Ishikawa (cell line): ENCODE measurements around the gene DOCK2.

Experiments used
- CREB1 ChIP-seq: IDR thresholded peaks from 2 replicates; pipeline ENCODE4 v1.6.1; 2012; ENCODE audit warnings: low read depth
- EGR1 ChIP-seq: IDR thresholded peaks from 2 replicates; pipeline ENCODE4 v1.6.1; 2012
- FOXM1 ChIP-seq: IDR thresholded peaks from 2 replicates; pipeline ENCODE4 v1.6.1; 2012; ENCODE audit warnings: low read depth, borderline replicate concordance
- MAX ChIP-seq: IDR thresholded peaks from 2 replicates; pipeline ENCODE4 v1.6.1; 2012
- NFIC ChIP-seq: IDR thresholded peaks from 2 replicates; pipeline ENCODE4 v1.6.1; 2012
- RAD21 ChIP-seq: IDR thresholded peaks from 2 replicates; pipeline ENCODE4 v1.6.1; 2012; ENCODE audit warnings: low read depth
- TEAD4 ChIP-seq: IDR thresholded peaks from 2 replicates; pipeline ENCODE4 v1.6.1; 2012
- YY1 ChIP-seq: IDR thresholded peaks from 2 replicates; pipeline ENCODE4 v1.6.1; 2012; ENCODE audit warnings: low read depth
- TF ChIP-seq, protein P1 (sequence below): IDR thresholded peaks from 2 replicates; pipeline ENCODE4 v1.6.1; 2012; ENCODE audit warnings: low read depth, mild to moderate bottlenecking

GRCh38 chr5:170028124-170028523 lies 391.0 kb downstream of the DOCK2 start:
- TF ChIP-seq NFIC, result no peak
- TF ChIP-seq MAX, result no peak
- TF ChIP-seq, protein P1, sequence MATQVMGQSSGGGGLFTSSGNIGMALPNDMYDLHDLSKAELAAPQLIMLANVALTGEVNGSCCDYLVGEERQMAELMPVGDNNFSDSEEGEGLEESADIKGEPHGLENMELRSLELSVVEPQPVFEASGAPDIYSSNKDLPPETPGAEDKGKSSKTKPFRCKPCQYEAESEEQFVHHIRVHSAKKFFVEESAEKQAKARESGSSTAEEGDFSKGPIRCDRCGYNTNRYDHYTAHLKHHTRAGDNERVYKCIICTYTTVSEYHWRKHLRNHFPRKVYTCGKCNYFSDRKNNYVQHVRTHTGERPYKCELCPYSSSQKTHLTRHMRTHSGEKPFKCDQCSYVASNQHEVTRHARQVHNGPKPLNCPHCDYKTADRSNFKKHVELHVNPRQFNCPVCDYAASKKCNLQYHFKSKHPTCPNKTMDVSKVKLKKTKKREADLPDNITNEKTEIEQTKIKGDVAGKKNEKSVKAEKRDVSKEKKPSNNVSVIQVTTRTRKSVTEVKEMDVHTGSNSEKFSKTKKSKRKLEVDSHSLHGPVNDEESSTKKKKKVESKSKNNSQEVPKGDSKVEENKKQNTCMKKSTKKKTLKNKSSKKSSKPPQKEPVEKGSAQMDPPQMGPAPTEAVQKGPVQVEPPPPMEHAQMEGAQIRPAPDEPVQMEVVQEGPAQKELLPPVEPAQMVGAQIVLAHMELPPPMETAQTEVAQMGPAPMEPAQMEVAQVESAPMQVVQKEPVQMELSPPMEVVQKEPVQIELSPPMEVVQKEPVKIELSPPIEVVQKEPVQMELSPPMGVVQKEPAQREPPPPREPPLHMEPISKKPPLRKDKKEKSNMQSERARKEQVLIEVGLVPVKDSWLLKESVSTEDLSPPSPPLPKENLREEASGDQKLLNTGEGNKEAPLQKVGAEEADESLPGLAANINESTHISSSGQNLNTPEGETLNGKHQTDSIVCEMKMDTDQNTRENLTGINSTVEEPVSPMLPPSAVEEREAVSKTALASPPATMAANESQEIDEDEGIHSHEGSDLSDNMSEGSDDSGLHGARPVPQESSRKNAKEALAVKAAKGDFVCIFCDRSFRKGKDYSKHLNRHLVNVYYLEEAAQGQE, result no peak
- TF ChIP-seq CREB1, result no peak
- TF ChIP-seq TEAD4, result no peak
- no peak for TF ChIP-seq EGR1
- no peak for TF ChIP-seq YY1
- TF ChIP-seq FOXM1, result no peak
- no peak for TF ChIP-seq RAD21
